Mesenteric fat pad (tissue), 1 donor: ENCODE data around the gene CDK14. TPM values are rescaled to one million over a fixed set of nuclear protein-coding genes. Genes with fewer than 3 reads are reported as not detected.

Source experiments
- DNase-seq: peaks from one replicate; pipeline ENCODE4 v3.0.0-alpha.2; 2020; ENCODE audit warnings: low spot score
- total RNA-seq: library from RNA; stranded (reverse); fragmentation: NEBNext Ultra II Directional; extraction: Animal tissue kit (Norgen Biotek cat#: 25700); gene quantifications from one replicate; pipeline ENCODE4 v1.2.1, GENCODE V29; 2021
- donor health status: DM: yes; HTN: yes; CAD: no.

The CDK14 gene
- total RNA-seq, 1 donor from 2014 or later, result 47.2 TPM

- no peak for DNase-seq
Measured at GRCh38 chr7:91182819-91183764, 587.0 kb downstream of the CDK14 start.

- DNase-seq, result no peak
Measured at GRCh38 chr7:91185771-91186170, 589.6 kb downstream of the CDK14 start.

- no peak for DNase-seq
Measured at GRCh38 chr7:91187061-91187460, 590.9 kb downstream of the CDK14 start.

GRCh38 chr7:91191771-91192170, 595.6 kb downstream of the CDK14 start:
- DNase-seq, result no peak

GRCh38 chr7:91193141-91193540, 597.0 kb downstream of the CDK14 start:
- no peak for DNase-seq

- no peak for DNase-seq
Measured at GRCh38 chr7:91194841-91195240, 598.7 kb downstream of the CDK14 start.

- DNase-seq, result no peak
Measured at GRCh38 chr7:91196058-91196457, 599.9 kb downstream of the CDK14 start.

DNA sequence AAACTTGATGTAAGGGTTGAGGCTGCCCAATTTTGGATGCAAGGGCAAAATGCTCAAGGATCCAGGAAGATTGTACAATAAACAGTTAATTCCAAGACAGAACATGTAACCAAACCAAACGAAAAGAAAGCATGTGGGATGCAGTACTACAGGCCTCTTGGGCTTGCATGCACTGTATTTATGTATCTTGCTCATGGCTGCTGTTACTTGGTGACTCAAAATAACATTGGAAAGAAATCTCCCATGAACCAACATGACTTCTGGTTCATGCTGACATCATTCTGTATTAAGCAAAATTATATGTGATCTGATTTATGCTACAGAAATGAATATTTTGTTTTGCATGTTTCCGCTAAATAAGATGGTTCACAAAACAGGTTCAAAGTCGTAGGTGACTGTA, 602.2 kb downstream of the CDK14 start:
- DNase-seq, result no peak

- DNase-seq, result no peak
Measured at GRCh38 chr7:91199601-91200000, 603.5 kb downstream of the CDK14 start.

- DNase-seq, result no peak
Measured at GRCh38 chr7:91201442-91202113, 605.5 kb downstream of the CDK14 start.

GRCh38 chr7:91206361-91206960, 610.3 kb downstream of the CDK14 start:
- DNase-seq, result no peak

DNA sequence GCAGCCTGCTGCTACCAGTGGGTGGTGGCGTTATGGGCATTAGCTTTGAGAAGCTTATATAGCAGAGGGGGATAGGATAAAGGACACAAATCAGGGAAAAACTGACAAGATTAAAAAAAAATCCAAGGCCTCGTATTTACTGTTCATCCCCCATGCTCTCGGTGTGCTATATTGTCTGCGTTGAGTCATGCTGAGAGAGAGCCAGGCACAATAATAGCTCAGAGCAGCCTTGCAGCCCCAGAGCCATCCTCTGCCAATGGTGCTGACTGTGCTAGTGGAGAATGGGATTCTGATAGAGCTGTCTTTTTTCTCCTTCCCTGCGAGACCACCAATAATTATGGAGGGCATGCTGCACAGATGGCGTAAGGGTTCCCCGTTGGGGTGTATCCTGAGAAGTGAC, 616.5 kb downstream of the CDK14 start:
- no peak for DNase-seq

DNA sequence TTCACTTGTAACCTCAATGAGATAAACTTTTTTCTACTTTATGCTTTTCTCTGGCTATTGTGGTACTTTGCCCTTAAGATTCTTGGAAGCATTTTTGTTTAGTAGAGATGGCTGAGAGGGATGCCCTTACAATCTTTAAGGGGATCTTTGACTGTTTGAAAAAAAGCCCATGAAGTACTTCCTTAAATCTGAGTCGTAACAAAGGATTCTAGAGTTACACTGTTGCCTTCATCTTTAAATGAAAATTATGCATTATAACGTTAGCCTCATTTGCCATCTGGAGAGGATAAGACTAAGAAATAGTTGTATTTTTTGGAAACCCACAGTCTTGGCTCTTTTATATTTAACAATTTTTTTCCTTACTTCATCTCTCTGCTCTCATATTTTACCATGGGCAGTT, 630.3 kb downstream of the CDK14 start:
- no peak for DNase-seq

DNA sequence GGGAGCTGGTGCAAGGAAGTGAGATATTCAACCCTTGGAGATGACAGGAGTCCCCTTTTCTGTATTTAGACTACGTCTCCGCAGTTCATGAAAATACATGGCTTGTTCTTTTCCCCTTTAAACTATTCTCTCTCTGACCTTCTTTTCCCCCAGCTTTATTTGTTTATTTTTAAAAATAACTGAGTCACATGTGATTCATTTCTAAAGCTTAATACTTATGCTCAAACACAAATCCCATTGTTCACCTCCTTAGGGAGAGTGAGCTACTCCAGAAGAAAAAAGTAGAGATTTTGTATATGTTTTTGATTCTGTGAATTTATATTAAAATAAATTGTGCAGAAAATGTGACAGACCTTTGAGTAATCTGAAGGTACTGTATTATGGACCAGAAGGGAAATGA, 632.2 kb downstream of the CDK14 start:
- DNase-seq, result no peak

- no peak for DNase-seq
Measured at GRCh38 chr7:91228927-91229558, 632.9 kb downstream of the CDK14 start.

GRCh38 chr7:91230100-91230499, 634.0 kb downstream of the CDK14 start:
- no peak for DNase-seq

DNA sequence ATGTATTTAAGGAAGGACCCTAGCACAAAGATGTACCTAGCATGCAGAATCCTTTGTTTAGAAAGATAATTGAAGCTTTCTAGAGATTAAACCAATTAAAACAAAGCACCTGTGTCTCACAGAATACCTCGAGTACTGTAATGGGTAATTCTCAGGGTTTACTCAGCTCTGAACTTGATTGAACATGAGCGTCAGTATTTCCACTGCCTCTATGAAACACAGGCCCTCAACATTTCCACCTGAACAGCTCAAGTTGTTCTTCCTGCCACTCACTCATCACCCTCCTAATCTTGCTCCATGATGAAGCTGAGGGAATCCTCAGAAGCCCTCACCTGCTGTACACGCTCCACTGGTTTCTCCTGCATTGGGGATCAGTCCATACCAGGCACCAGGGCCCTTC, 634.4 kb downstream of the CDK14 start:
- no peak for DNase-seq

- DNase-seq, result no peak
Measured at GRCh38 chr7:91233212-91233611, 637.1 kb downstream of the CDK14 start.

- no peak for DNase-seq
Measured at GRCh38 chr7:91235211-91235832, 639.2 kb downstream of the CDK14 start.

DNA sequence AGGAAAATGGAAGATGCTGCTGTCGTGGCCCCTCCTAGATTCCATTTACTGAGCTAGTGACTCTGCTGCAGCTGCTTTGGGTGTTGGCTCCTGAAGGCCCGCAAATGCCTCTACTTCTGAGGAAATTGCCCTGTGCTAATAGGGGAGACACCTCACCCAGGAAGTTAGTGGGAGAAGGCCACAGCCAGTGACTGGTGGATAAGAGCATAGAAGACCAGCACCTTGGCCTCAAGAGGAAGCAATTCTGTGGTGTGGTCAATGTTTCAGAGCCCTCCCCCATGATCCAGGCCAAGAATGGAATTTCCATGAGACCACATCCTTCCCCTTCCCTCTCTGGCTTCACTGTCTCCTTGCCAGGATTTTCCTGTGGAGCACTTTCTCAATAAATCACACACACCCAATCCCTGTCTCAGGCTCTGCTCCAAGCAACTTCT, 643.1 kb downstream of the CDK14 start:
- DNase-seq, result no peak

- no peak for DNase-seq
Measured at GRCh38 chr7:91239772-91240171, 643.7 kb downstream of the CDK14 start.
